Measurements from ENCODE around the gene HSD17B4. TPM values are rescaled to one million over a fixed set of nuclear protein-coding genes. Genes with fewer than 3 reads are reported as not detected.

The HSD17B4 gene
- total RNA-seq, 1 experiment from 2014 or later = 362 TPM

- TF ChIP-seq, protein P1, sequence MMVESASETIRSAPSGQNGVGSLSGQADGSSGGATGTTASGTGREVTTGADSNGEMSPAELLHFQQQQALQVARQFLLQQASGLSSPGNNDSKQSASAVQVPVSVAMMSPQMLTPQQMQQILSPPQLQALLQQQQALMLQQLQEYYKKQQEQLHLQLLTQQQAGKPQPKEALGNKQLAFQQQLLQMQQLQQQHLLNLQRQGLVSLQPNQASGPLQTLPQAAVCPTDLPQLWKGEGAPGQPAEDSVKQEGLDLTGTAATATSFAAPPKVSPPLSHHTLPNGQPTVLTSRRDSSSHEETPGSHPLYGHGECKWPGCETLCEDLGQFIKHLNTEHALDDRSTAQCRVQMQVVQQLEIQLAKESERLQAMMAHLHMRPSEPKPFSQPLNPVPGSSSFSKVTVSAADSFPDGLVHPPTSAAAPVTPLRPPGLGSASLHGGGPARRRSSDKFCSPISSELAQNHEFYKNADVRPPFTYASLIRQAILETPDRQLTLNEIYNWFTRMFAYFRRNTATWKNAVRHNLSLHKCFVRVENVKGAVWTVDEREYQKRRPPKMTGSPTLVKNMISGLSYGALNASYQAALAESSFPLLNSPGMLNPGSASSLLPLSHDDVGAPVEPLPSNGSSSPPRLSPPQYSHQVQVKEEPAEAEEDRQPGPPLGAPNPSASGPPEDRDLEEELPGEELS (CRISPR knock-in tag; IDR thresholded peaks at IDR 0.05) = no peak
These were observed 13.3 kb downstream of the HSD17B4 start (continued) for GRCh38 chr5:119465640-119466039.

GRCh38 chr5:119468286-119468685, 16.0 kb downstream of the HSD17B4 start:
- Mint-ChIP-seq H3K27me3 (ENCODE audit: low read depth) (peaks cover 12% of the 10 kb centered on the region), H3K4me1 (peaks cover 54% of the 10 kb centered on the region), H3K36me3 (peaks cover 58% of the 10 kb centered on the region), H3K9me3 (peaks cover 25% of the 10 kb centered on the region), H3K27ac (no peak overlapping the region), H3K4me3 (no peak overlapping the region)
- no peak for DNase-seq (ENCODE audit: low spot score)
- ChIA-PET POLR2A (no interaction called here), CTCF (no interaction called here)
- ATAC-seq = no peak
- no peak for TF ChIP-seq ESRRA (CRISPR knock-in tag; IDR thresholded peaks at IDR 0.05; ENCODE audit: borderline replicate concordance)
- TF ChIP-seq ZNF317 (CRISPR knock-in tag; IDR thresholded peaks at IDR 0.05; ENCODE audit: borderline replicate concordance, low read depth) = peak; percentile 93

DNA sequence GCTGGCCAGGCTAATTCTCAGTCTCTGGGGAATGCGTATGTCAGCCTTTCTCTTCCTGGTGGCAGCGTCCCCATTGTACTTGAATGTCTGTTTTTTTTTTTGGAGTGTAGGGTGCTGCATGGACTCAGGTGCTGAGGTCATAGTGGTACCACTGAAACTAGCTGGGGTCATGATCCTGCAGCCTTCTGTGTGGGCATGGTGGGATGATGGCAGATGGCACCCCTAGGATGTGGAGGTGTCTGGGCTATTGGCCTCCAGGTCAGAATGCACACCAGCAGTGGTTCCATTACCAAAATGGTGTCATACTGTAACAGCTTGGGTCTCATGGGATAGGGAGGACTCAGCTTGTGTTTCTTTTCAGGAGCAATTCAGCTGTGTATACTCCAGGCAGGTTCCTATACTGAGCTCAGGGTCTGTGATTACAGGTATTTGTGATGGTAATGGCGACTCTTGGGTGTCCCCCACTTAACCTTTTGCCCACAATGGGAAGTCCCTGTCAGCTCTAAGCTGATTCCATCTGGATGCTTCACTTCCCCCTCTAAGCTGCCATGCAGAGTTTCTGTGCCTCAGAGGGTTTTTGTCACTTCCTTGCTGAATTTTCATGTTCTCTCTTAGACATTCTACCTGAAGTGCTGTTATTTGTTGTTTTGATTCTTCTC, 17.9 kb downstream of the HSD17B4 start:
- peak; percentile 100 for ATAC-seq
- Mint-ChIP-seq H3K36me3 (peaks cover 57% of the 10 kb centered on the region), H3K4me3 (peak overlapping the region; percentile 33), H3K9me3 (peaks cover 22% of the 10 kb centered on the region), H3K4me1 (peaks cover 53% of the 10 kb centered on the region), H3K27me3 (ENCODE audit: low read depth) (peaks cover 12% of the 10 kb centered on the region), H3K27ac (peak overlapping the region; percentile 48)
- DNase-seq (ENCODE audit: low spot score) = peak; percentile 28
- ChIA-PET POLR2A (interaction anchor here (1.0 kb wide), 1 partner anchor 18 kb away, joined by 4 read pairs; the partner anchor contains the start of gene HSD17B4), CTCF (interaction anchor here (0.6 to 1.6 kb wide), 20 partner anchors 9 to 758 kb away, joined by 3 to 11 read pairs (median 5); partner anchors contain the start of gene HSD17B4)
- TF ChIP-seq SP1 (CRISPR knock-in tag; conservative IDR thresholded peaks at IDR 0.05) (peak; percentile 17; the same call in 1 of the 2 replicates), FOXJ3 (CRISPR knock-in tag; IDR thresholded peaks at IDR 0.05; ENCODE audit: borderline replicate concordance) (no peak), ZNF138 (CRISPR knock-in tag; conservative IDR thresholded peaks at IDR 0.05) (peak; percentile 47; the same call in 1 of the 2 replicates), HMGA2 (CRISPR knock-in tag; IDR thresholded peaks at IDR 0.05) (no peak), ZNF671 (CRISPR knock-in tag; IDR thresholded peaks at IDR 0.05) (no peak), CBFB (CRISPR knock-in tag; IDR thresholded peaks at IDR 0.05; ENCODE audit: low read depth) (0 out of 2 replicates have a peak, but pooled peaks have one; percentile 67), TEAD1 (CRISPR knock-in tag; IDR thresholded peaks at IDR 0.05) (peak; percentile 78; the same call in 1 of the 2 replicates), ZNF317 (CRISPR knock-in tag; IDR thresholded peaks at IDR 0.05; ENCODE audit: borderline replicate concordance, low read depth) (no peak), FOXK1 (CRISPR knock-in tag; IDR thresholded peaks at IDR 0.05) (peak; percentile 77; the same call in 1 of the 2 replicates), RORB (CRISPR knock-in tag; IDR thresholded peaks at IDR 0.05) (no peak)
- TF ChIP-seq, protein P2, sequence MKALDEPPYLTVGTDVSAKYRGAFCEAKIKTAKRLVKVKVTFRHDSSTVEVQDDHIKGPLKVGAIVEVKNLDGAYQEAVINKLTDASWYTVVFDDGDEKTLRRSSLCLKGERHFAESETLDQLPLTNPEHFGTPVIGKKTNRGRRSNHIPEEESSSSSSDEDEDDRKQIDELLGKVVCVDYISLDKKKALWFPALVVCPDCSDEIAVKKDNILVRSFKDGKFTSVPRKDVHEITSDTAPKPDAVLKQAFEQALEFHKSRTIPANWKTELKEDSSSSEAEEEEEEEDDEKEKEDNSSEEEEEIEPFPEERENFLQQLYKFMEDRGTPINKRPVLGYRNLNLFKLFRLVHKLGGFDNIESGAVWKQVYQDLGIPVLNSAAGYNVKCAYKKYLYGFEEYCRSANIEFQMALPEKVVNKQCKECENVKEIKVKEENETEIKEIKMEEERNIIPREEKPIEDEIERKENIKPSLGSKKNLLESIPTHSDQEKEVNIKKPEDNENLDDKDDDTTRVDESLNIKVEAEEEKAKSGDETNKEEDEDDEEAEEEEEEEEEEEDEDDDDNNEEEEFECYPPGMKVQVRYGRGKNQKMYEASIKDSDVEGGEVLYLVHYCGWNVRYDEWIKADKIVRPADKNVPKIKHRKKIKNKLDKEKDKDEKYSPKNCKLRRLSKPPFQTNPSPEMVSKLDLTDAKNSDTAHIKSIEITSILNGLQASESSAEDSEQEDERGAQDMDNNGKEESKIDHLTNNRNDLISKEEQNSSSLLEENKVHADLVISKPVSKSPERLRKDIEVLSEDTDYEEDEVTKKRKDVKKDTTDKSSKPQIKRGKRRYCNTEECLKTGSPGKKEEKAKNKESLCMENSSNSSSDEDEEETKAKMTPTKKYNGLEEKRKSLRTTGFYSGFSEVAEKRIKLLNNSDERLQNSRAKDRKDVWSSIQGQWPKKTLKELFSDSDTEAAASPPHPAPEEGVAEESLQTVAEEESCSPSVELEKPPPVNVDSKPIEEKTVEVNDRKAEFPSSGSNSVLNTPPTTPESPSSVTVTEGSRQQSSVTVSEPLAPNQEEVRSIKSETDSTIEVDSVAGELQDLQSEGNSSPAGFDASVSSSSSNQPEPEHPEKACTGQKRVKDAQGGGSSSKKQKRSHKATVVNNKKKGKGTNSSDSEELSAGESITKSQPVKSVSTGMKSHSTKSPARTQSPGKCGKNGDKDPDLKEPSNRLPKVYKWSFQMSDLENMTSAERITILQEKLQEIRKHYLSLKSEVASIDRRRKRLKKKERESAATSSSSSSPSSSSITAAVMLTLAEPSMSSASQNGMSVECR (CRISPR knock-in tag; IDR thresholded peaks at IDR 0.05; ENCODE audit: borderline replicate concordance) = no peak
- TF ChIP-seq, protein P3, sequence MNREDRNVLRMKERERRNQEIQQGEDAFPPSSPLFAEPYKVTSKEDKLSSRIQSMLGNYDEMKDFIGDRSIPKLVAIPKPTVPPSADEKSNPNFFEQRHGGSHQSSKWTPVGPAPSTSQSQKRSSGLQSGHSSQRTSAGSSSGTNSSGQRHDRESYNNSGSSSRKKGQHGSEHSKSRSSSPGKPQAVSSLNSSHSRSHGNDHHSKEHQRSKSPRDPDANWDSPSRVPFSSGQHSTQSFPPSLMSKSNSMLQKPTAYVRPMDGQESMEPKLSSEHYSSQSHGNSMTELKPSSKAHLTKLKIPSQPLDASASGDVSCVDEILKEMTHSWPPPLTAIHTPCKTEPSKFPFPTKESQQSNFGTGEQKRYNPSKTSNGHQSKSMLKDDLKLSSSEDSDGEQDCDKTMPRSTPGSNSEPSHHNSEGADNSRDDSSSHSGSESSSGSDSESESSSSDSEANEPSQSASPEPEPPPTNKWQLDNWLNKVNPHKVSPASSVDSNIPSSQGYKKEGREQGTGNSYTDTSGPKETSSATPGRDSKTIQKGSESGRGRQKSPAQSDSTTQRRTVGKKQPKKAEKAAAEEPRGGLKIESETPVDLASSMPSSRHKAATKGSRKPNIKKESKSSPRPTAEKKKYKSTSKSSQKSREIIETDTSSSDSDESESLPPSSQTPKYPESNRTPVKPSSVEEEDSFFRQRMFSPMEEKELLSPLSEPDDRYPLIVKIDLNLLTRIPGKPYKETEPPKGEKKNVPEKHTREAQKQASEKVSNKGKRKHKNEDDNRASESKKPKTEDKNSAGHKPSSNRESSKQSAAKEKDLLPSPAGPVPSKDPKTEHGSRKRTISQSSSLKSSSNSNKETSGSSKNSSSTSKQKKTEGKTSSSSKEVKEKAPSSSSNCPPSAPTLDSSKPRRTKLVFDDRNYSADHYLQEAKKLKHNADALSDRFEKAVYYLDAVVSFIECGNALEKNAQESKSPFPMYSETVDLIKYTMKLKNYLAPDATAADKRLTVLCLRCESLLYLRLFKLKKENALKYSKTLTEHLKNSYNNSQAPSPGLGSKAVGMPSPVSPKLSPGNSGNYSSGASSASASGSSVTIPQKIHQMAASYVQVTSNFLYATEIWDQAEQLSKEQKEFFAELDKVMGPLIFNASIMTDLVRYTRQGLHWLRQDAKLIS (CRISPR knock-in tag; IDR thresholded peaks at IDR 0.05; ENCODE audit: borderline replicate concordance) = 0 out of 2 replicates have a peak, but pooled peaks have one; percentile 20
- TF ChIP-seq, protein P4, sequence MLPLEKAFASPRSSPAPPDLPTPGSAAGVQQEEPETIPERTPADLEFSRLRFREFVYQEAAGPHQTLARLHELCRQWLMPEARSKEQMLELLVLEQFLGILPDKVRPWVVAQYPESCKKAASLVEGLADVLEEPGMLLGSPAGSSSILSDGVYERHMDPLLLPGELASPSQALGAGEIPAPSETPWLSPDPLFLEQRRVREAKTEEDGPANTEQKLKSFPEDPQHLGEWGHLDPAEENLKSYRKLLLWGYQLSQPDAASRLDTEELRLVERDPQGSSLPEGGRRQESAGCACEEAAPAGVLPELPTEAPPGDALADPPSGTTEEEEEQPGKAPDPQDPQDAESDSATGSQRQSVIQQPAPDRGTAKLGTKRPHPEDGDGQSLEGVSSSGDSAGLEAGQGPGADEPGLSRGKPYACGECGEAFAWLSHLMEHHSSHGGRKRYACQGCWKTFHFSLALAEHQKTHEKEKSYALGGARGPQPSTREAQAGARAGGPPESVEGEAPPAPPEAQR (CRISPR knock-in tag; IDR thresholded peaks at IDR 0.05) = no peak
- TF ChIP-seq, protein P5, sequence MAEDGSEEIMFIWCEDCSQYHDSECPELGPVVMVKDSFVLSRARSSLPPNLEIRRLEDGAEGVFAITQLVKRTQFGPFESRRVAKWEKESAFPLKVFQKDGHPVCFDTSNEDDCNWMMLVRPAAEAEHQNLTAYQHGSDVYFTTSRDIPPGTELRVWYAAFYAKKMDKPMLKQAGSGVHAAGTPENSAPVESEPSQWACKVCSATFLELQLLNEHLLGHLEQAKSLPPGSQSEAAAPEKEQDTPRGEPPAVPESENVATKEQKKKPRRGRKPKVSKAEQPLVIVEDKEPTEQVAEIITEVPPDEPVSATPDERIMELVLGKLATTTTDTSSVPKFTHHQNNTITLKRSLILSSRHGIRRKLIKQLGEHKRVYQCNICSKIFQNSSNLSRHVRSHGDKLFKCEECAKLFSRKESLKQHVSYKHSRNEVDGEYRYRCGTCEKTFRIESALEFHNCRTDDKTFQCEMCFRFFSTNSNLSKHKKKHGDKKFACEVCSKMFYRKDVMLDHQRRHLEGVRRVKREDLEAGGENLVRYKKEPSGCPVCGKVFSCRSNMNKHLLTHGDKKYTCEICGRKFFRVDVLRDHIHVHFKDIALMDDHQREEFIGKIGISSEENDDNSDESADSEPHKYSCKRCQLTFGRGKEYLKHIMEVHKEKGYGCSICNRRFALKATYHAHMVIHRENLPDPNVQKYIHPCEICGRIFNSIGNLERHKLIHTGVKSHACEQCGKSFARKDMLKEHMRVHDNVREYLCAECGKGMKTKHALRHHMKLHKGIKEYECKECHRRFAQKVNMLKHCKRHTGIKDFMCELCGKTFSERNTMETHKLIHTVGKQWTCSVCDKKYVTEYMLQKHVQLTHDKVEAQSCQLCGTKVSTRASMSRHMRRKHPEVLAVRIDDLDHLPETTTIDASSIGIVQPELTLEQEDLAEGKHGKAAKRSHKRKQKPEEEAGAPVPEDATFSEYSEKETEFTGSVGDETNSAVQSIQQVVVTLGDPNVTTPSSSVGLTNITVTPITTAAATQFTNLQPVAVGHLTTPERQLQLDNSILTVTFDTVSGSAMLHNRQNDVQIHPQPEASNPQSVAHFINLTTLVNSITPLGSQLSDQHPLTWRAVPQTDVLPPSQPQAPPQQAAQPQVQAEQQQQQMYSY (CRISPR knock-in tag; IDR thresholded peaks at IDR 0.05) = no peak

Measured in WTC11 (cell line).